Middle frontal gyrus (tissue), 1 donor: ENCODE measurements around the gene CDHR5.
"Not testable (repeated sequence)": the region's sequence is repeated elsewhere in the genome, so short reads cannot be mapped to it uniquely, and the experiment has no call there.

Experiments
- DNase-seq: peaks from one replicate; pipeline ENCODE4 v3.0.0-alpha.2; 2015; ENCODE audit warnings: low spot score; ENCODE audit errors: extremely low spot score

Gene CDHR5

DNA sequence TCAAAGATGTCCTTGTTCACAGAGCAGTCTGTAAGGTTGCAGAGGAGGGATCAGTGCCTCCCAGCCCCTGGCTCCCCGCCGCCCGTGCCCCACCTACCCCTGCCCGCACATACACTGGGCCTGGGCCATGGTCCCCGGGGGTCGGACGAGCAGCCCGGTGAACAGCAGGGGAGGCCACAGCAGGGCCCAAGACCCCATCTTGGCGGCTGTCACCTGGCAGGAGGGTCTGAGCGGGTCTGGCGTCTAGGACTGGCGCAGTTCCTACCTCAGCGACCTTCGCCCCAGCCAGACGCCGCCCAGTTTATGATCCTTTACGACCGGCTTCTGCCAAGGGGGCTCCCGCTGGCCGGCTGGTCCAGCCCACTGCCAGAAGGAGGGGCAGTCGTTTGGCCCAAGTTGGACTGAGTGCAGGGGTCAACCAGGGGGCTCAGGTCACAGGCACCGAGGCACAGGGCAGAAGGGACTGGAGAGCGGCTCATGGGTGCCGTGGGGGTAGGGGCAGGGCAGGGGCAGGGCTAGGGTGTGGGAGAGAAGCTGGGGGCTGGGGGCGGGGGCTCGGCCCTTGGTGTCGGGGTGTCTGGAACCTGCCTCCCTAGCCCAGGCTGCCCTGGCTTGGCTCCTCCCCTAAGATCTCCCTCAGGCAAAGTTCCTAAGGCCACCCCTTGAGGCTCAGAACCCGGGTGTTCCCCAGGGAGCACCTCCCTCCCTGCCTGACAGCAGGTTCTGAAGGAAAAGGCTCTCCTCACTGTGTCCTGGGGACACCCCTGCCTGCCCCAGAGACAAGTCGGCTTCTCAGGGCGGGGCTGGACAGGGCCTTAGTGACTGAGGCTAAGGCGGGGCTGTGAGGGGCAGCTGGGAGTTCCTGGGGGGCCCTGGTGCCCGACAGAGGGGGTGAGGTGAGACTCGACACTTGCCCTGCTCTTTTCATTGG, at the start of gene CDHR5:
TSS of gene CDHR5 (minus strand) at position 251 of the 931 bp plus-strand sequence. CDS start at position 198, 53 bp downstream.
- DNase-seq = no peak

- DNase-seq = no peak
Measured at GRCh38 chr11:674406-674805, 49.7 kb upstream of the CDHR5 start.

DNA sequence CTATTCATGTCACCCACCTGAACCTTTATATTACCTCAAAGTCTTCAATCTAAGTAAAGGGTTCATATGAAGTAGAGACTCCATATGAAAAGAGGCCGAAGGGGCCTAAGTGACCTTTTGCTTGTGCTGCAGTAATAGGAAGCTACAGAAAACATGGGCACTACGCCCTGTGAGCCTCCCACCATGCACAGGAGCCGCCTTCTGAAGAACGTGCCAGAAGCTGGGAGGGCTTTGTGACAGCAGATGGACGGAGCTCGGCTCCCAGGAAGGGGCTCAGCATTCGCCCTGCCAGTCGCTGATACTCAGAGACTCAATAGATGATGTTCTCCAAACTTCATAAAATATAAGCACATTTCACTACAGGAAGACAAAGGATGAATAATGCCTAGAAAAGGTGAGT, 49.1 kb upstream of the CDHR5 start:
- DNase-seq = no peak

GRCh38 chr11:665704-666281, 41.0 kb upstream of the CDHR5 start:
- no peak for DNase-seq

DNA sequence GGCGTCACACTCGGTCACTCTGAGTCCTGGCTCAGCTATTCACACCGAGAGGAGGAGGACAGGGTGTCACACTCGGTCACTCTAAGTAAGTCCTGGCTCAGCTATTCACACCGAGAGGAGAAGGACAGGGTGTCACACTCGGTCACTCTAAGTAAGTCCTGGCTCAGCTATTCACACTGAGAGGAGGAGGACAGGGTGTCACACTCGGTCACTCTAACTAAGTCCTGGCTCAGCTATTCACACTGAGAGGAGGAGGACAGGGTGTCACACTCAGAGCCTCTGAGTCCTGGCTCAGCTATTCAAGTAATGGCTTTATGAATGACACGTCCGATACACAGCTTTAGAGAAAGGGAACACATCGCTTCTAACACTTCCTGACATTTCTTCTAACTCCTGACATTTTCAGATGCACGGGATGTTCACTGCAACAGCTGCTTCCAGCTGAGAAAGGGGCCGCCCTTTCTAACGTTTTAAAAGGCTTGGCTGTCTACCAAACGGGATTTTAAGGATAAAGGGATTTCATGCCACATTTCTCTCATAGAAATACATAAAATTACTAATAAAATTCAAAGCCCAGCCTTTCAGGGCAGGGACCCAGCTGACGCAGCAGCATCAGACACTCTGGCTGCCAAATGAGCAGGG, 40.4 kb upstream of the CDHR5 start:
- DNase-seq = no peak

- DNase-seq = no peak
Measured at GRCh38 chr11:662689-663274, 38.0 kb upstream of the CDHR5 start.

- no peak for DNase-seq
Measured at GRCh38 chr11:660681-661444, 36.1 kb upstream of the CDHR5 start.

DNA sequence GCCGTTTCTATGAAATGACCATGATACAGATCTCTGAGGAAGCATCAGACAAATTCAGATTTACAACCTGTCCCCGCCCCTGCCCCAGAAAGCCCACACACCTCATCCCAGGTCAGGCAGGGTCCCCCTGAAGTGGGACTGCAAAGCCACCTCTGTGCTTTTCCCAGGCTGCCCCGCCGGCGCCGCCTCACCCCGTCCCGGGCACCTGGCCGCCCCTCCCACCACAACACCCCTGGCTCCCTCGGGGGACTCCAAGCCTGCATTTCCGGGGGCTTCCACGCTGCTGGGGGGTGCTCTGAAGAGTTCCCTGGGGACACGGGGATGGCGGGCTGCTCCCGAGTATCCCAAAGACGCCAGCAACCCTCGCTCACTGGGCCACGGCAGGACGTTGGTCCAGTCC, 35.5 kb upstream of the CDHR5 start:
- DNase-seq = no peak

DNA sequence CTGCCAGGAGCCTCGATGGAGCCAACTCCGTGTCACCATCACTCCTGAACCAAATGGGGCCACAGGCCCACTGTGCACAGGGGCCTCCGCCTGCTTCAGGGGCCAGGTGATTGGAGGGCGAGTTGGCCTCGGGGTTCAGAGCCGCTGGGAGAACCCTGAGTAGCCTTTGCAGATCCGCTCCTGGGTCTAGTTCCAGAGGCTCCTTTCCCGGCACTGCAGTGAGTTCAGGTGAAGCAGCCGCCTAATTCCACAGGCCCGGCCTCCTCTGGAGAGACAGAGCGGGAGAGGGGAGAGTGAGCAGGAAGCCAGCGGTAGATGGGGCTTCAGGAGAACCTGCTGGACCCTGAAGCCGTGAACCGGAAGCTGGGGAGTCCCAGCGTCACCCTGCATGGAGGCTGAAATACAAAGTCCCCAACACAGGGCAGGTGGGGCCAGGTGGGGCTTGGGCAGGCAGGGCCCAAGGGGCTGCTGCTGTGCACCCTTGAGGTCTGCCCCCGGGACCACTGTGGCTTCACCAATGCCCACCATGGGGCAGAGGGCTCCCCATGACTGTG, 34.9 kb upstream of the CDHR5 start:
- no peak for DNase-seq

GRCh38 chr11:657691-658126, 33.0 kb upstream of the CDHR5 start:
- no peak for DNase-seq

DNA sequence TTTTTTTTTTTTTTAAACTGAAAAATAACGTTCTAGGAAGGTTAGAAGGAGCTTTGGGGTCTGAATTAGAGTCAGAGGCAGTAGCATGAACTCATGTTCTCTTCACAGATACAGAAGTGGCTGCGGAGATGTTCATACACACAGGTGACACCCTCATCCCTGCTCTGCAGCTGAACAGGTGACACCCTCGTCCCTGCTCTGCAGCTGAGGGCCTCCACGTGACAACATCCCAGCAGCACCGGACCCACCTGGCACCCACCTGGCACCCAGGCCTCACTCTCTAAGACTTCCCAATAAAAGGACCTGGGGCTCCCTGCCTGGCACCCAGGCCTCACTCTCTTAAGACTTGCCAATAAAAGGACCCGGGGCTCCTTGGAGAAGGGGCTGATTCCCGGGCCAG, 32.1 kb upstream of the CDHR5 start:
- no peak for DNase-seq

DNA sequence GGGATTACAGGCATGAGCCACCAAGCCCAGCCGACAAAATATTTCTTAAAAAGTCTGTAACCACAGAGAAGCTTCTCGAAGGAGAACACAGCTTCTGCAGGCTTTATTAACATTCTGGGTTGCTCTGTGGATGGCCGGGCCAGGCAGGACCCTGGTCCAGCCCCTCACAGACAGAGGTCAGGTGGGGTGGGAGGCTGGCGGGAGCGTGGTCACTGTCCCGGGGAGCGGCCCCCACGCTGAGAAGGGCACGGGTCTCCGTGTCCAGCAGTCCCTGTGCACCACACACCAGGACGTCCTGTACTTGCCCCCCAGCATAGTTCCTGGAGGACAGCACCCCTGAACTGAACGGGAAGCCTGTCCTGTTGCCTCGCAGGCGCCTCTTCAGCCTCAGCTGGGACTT, 31.7 kb upstream of the CDHR5 start:
- no peak for DNase-seq

DNA sequence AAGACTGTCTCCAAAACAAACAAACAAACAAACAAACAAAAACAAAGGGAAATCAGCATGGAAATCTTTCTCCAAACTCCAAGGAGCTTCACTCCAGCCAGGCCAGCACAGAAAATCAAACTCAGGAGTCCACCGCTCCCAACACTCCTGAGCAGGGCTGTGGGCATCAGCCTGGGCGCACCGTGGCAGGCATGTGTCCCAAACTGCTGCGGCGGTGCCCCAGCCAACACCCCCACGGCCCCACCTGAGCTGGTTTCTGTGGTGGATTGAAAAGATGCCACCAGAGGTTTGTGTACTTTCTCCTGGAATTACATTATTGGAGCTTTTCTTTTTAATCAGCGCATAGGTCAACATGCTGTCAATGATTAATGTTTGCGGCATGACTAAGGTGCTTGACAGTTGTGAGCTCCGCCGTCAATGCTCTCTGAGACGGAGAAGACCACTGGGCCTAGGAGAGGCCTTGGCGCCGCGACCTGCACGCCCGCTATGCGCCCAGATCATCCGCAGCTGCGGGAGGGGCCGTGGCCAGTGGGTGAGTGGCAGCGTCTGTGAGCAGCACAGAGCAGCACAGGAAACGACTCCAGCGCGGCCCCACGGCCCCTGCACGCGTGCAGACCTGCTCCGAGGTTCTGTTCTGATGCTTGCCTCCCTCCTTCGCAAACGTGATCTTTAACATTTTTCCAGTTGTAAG, 30.4 kb upstream of the CDHR5 start:
- no peak for DNase-seq

DNA sequence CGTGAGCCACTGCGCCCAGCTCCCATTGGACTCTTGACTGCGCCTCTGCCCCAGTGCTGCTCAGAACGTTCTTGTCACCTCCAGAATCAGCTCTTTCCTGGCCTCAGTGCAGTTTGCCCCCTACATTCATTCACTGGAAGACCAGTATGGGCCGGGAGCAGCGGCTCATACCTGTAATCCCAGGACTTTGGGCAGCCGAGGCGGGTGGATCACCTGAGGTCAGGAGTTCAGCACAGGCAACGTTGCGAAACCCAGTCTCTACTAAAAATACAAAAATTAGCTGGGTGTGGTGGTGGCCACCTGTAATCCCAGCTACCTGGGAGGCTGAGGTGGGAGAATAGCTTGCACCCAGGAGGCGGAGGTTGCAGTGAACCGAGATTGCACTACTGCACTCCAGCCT, 29.7 kb upstream of the CDHR5 start:
- DNase-seq = not testable (repeated sequence)

DNA sequence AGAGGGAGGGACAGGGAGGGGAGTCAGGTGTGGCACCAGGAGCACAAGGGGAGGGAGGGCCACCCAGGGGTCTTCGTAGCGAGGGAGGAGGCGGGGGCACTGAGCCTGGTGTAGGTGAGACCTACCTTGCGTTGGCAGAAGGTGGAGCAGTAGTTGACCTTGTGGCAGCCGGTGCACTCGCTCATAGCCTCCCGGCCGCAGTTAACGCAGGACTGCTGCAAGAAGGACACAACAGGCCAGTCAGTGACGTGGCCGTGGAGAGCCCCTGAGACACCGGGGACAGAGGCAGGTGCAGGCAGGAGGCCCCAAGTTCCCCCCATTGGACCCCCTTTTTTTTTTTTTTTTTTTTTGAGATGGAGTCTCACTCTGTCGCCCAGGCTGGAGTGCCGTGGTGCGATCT, 29.1 kb upstream of the CDHR5 start:
- no peak for DNase-seq

- not testable (repeated sequence) for DNase-seq
Measured at GRCh38 chr11:653136-653535, 28.4 kb upstream of the CDHR5 start.

DNA sequence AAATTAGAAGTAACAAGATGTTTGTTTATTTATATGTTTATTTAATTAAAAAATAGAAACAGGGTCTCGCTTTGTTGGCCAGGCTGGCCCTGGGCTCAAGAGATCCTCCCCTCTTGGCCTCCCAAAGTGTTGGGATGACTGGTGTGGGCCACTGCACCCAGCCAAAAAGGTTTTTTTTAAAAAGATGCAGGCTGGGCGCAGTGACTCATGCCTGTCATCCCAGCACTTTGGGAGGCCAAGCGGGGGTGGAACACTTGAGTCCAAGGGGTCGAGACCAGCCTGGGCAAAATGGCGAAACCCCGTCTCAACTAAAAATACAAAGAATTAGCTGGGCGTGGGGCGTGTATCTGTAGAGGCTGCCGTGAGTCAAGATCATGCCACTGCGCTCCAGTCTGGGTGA, 25.7 kb upstream of the CDHR5 start:
- no peak for DNase-seq

DNA sequence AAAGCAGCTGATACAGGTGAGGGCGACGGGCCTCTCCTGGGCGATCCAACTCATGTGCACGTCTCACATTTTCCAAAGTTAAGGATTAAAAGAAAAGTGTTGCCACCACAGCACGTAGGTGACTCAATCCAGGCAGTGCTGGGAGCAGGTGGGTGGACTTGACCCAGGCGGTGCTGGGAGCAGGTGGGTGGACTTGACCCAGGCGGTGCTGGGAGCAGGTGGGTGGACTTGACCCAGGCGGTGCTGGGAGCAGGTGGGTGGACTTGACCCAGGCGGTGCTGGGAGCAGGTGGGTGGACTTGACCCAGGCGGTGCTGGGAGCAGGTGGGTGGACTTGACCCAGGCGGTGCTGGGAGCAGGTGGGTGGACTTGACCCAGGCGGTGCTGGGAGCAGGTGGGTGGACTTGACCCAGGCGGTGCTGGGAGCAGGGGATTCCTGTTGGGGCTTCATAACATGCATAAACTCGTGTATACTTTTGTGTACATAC, 23.0 kb upstream of the CDHR5 start:
- DNase-seq = not testable (repeated sequence)

- no peak for DNase-seq
Measured at GRCh38 chr11:646214-646613, 21.5 kb upstream of the CDHR5 start.

GRCh38 chr11:645536-645935, 20.8 kb upstream of the CDHR5 start:
- no peak for DNase-seq
